K562 (cell line): ENCODE data around the gene GFRA4.

ENCODE experiments used
- AFF4 ChIP-seq: sonication (generic); formaldehyde crosslinking; IDR thresholded peaks from 2 replicates; pipeline ENCODE4 v1.8.0; 2023; ENCODE audit warnings: mild to moderate bottlenecking, missing genetic modification reagents
- CTCF ChIP-seq, 3 experiments: IDR thresholded peaks in 2 of 3; conservative IDR thresholded peaks in 1 of 3; 2 replicates each; pipeline ENCODE4 v1.5.1; 2011 to 2012; ENCODE audit warnings: low read length in 3 of 3, mild to moderate bottlenecking in 3 of 3, control low read depth in 2 of 3, improper control_type of control experiment in 1 of 3, inconsistent platforms in 1 of 3, low read depth in 1 of 3, mixed read lengths in 1 of 3, moderate library complexity in 1 of 3; ENCODE audit not compliant: insufficient read depth in 2 of 3
- ETS1 ChIP-seq: conservative IDR thresholded peaks from 2 replicates; pipeline ENCODE4 v1.6.1; 2011; ENCODE audit warnings: low read depth, mild to moderate bottlenecking, low read length; ENCODE audit not compliant: control insufficient read depth
- EZH2 ChIP-seq: IDR thresholded peaks from 2 replicates; pipeline ENCODE4 v1.6.1; 2012; ENCODE audit warnings: low read depth, mild to moderate bottlenecking, inconsistent platforms, low read length, borderline replicate concordance
- JUN ChIP-seq, 2 experiments: sonication (generic) in 1 of 2; formaldehyde crosslinking in 1 of 2; IDR thresholded peaks; 2 replicates each; pipeline versions ENCODE4 v1.6.1 to v1.8.0; 2012 to 2022; ENCODE audit warnings: borderline replicate concordance in 2 of 2, mild to moderate bottlenecking in 2 of 2, improper control_type of control experiment in 1 of 2, low read depth in 1 of 2, low read length in 1 of 2, missing genetic modification reagents in 1 of 2
- MYC ChIP-seq, 2 experiments: fragments of 250-450 bp in 1 of 2; sonication (Bioruptor Pico) in 1 of 2; IDR thresholded peaks; 2 replicates each; pipeline versions ENCODE4 v1.5.1 to v1.6.1; 2012 to 2021; ENCODE audit warnings: low read depth in 2 of 2, borderline replicate concordance in 1 of 2, improper control_type of control experiment in 1 of 2, low read length in 1 of 2, mild to moderate bottlenecking in 1 of 2, moderate library complexity in 1 of 2
- RAD21 ChIP-seq, 2 experiments: fragments of 250-450 bp in 1 of 2; fragments of 450-650 bp in 1 of 2; sonication (Bioruptor Pico) in 1 of 2; formaldehyde crosslinking in 1 of 2; IDR thresholded peaks in 1 of 2; conservative IDR thresholded peaks in 1 of 2; 2 replicates each; pipeline versions ENCODE4 v1.4.0 to v1.8.0; 2020 to 2022; ENCODE audit warnings: mild to moderate bottlenecking in 2 of 2, moderate library complexity in 1 of 2
- REST ChIP-seq, 2 experiments: fragments of 450-650 bp; formaldehyde crosslinking in 1 of 2; IDR thresholded peaks; 2 replicates each; pipeline versions ENCODE4 v1.4.0 to v1.6.1; 2014 to 2020; ENCODE audit warnings: mild to moderate bottlenecking in 2 of 2, borderline replicate concordance in 1 of 2, low read depth in 1 of 2
- SFPQ ChIP-seq: fragments of 200-400 bp; formaldehyde crosslinking; IDR thresholded peaks from 2 replicates; pipeline ENCODE4 v1.6.1; 2017; ENCODE audit warnings: mild to moderate bottlenecking, low read depth, low read length, moderate library complexity
- THAP7 ChIP-seq: fragments of 250-450 bp; sonication (Bioruptor Pico); IDR thresholded peaks from 2 replicates; pipeline ENCODE4 v1.5.0; 2021
- ZNF830 ChIP-seq: fragments of 250-450 bp; sonication (Bioruptor Pico); IDR thresholded peaks from 2 replicates; pipeline ENCODE4 v1.5.0; 2021; ENCODE audit warnings: mild to moderate bottlenecking

GRCh38 chr20:3672547-3673171, 9.5 kb upstream of the GFRA4 start:
- no peak for TF ChIP-seq REST (IDR thresholded peaks at IDR 0.05; ENCODE audit: borderline replicate concordance)
- no peak for TF ChIP-seq REST (CRISPR knock-in tag; IDR thresholded peaks at IDR 0.05; ENCODE audit: low read depth)
- TF ChIP-seq CTCF (IDR thresholded peaks at IDR 0.05 in 2 of 3, conservative IDR thresholded peaks at IDR 0.05 in 1 of 3; ENCODE audit: insufficient read depth in 2 of 3, low read depth in 1 of 3, low read length in 3 of 3): no peak
- TF ChIP-seq ETS1: no peak
- no peak for TF ChIP-seq MYC (IDR thresholded peaks at IDR 0.05; ENCODE audit: low read depth, low read length)
- no peak for TF ChIP-seq MYC (CRISPR knock-in tag; IDR thresholded peaks at IDR 0.05; ENCODE audit: borderline replicate concordance, low read depth)
- no peak for TF ChIP-seq SFPQ
- no peak for TF ChIP-seq ZNF830 (CRISPR knock-in tag)
- TF ChIP-seq EZH2: no peak
- TF ChIP-seq AFF4 (CRISPR knock-in tag): no peak
- TF ChIP-seq THAP7: no peak
- TF ChIP-seq RAD21 (CRISPR knock-in tag; conservative IDR thresholded peaks at IDR 0.05 in 1 of 2, IDR thresholded peaks at IDR 0.05 in 1 of 2): no peak
- no peak for TF ChIP-seq JUN (IDR thresholded peaks at IDR 0.05; ENCODE audit: borderline replicate concordance, low read depth, low read length)
- TF ChIP-seq JUN (CRISPR knock-in tag; IDR thresholded peaks at IDR 0.05; ENCODE audit: borderline replicate concordance): no peak
